Measurements from ENCODE around the gene MPPE1. TPM values are rescaled to one million over a fixed set of nuclear protein-coding genes. Genes with fewer than 3 reads are reported as not detected.
"Not testable (repeated sequence)": the region's sequence is repeated elsewhere in the genome, so short reads cannot be mapped to it uniquely, and the experiment has no call there.

Gene MPPE1
- polyA plus RNA-seq, 1 experiment, result 21.9 TPM

DNA sequence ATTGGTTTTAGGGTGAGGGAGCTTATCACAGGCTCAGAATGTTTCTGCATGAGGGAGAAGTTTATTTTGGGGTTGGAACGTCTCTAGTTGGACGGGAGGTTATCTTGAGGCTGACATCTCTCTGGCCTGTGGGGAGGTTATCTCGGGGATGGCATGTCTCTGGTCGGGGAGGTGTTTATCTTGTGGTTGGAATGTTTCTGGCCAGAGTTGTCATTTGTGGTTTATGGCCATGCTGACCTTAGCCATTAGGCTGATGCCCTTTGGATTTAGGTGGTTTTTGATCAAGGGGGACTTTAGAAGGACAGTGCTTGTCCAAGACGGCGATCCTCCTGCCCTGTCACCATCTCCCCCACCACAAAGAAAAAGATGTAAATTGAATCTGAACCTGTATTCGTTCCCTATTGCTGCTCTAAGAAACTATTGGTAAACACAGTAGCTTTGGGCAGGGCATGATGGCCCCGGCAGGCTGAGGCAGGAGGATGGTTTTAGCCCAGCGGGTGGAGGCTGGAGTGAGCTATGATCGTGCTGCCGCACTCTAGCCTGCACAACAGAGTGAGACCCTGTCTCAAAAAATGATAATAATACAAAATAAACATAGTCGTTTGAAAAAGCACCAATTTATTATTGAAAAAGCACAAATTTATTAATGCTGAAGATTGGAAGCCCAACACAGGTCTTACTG lies 17.8 kb upstream of the MPPE1 start:
- Histone ChIP-seq H3K4me3 (ENCODE audit: low read depth, low read length) (no peak overlapping the region), H3K27ac (ENCODE audit: low read depth, low read length) (no peak overlapping the region), H3K9me3 (ENCODE audit: control insufficient read depth, insufficient read depth, low read length) (no peaks in the 10 kb centered on the region), H3K27me3 (ENCODE audit: control insufficient read depth, insufficient read depth, low read length) (peaks cover 8% of the 10 kb centered on the region)
- TF ChIP-seq, protein P1, sequence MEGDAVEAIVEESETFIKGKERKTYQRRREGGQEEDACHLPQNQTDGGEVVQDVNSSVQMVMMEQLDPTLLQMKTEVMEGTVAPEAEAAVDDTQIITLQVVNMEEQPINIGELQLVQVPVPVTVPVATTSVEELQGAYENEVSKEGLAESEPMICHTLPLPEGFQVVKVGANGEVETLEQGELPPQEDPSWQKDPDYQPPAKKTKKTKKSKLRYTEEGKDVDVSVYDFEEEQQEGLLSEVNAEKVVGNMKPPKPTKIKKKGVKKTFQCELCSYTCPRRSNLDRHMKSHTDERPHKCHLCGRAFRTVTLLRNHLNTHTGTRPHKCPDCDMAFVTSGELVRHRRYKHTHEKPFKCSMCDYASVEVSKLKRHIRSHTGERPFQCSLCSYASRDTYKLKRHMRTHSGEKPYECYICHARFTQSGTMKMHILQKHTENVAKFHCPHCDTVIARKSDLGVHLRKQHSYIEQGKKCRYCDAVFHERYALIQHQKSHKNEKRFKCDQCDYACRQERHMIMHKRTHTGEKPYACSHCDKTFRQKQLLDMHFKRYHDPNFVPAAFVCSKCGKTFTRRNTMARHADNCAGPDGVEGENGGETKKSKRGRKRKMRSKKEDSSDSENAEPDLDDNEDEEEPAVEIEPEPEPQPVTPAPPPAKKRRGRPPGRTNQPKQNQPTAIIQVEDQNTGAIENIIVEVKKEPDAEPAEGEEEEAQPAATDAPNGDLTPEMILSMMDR (IDR thresholded peaks at IDR 0.05; ENCODE audit: low read depth, low read length), result no peak
- ChIA-PET POLR2A (no interaction called here), CTCF (interaction anchor here (3.6 to 3.7 kb wide), 2 partner anchors 12 to 69 kb away, joined by 12 to 35 read pairs; no protein-coding TSS in a partner anchor)
- no peak for DNase-seq (ENCODE audit: low read depth, low spot score)

DNA sequence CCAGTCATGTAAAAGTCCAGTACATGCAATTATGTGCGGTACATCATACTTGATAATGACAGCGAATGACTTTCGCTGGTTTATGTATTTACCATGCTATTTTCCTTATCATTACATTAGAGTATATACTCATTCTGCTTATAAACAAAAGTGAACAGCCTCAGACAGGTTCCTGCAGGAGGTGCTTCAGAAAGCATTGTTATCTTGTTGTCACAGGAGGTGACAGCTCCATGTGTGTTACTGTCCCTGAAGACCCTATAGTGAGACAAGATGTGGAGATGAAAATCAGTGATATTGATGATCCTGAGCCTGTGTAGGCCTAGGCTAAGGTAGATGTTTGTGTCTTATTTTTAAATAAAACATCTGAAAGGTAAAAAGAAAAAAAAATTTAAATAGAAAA lies 15.3 kb upstream of the MPPE1 start:
- H3K27ac ChIP-seq (ENCODE audit: low read depth, low read length), result no peak overlapping the region
- CTCF ChIA-PET, result interaction anchor here (1.0 to 2.8 kb wide), 4 partner anchors 14 to 79 kb away, joined by 3 to 23 read pairs (median 7); no protein-coding TSS in a partner anchor
- no peak overlapping the region for H3K4me3 ChIP-seq (ENCODE audit: low read depth, low read length)
- POLR2A ChIA-PET, result interaction anchor here (1.5 kb wide), 1 partner anchor 15 kb away, joined by 3 read pairs; no protein-coding TSS in a partner anchor
- H3K27me3 ChIP-seq (ENCODE audit: control insufficient read depth, insufficient read depth, low read length), result peaks cover 8% of the 10 kb centered on the region
- no peaks in the 10 kb centered on the region for H3K9me3 ChIP-seq (ENCODE audit: control insufficient read depth, insufficient read depth, low read length)
- TF ChIP-seq, protein P1 (IDR thresholded peaks at IDR 0.05; ENCODE audit: low read depth, low read length), result no peak
- no peak for DNase-seq (ENCODE audit: low read depth, low spot score)

DNA sequence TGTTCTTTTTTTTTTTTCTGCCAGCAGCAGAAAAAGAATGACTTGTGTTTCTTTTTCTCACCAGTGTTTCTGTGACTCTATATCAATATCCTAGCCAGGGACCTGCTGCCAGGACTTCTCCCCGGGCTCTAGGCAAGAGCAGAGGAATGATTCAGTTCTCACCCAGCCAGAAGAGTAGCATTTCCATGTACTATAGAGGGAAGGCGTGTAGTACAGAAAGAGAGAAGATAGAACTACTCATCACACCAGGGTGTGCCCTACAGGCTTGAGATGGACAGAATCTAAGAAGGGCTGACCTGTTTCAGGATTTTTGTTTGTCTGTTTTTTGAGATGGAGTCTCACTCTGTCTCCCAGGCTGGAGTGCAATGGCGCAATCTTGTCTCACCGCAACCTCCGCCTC lies 11.4 kb upstream of the MPPE1 start:
- CTCF ChIA-PET; H3K9me3 ChIP-seq (ENCODE audit: control insufficient read depth, insufficient read depth, low read length); H3K27ac ChIP-seq (ENCODE audit: low read depth, low read length); DNase-seq (ENCODE audit: low read depth, low spot score); POLR2A ChIA-PET; H3K4me3 ChIP-seq (ENCODE audit: low read depth, low read length); H3K27me3 ChIP-seq (ENCODE audit: control insufficient read depth, insufficient read depth, low read length): not testable (repeated sequence)

DNA sequence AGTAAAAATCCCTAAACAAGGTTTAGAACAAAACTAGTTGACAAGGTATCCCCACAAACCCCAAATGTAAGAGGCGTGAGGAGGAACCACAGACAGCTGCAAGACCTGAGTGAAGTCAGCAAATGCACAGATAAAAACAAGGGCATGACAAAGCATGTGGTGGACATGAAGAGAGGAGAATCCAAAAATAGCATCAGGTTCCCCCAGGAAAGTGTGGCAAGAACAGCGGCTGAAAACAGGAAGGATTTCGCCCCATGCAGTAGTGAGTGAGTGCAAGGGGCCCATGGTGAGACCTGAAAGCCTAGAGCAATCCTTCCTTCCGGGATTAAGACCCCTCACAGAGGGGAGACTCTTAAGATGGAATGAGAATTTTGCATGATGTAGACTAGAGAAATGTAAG lies 8.8 kb upstream of the MPPE1 start:
- H3K4me3 ChIP-seq (ENCODE audit: low read depth, low read length); POLR2A ChIA-PET; H3K27ac ChIP-seq (ENCODE audit: low read depth, low read length); H3K27me3 ChIP-seq (ENCODE audit: control insufficient read depth, insufficient read depth, low read length); H3K9me3 ChIP-seq (ENCODE audit: control insufficient read depth, insufficient read depth, low read length); DNase-seq (ENCODE audit: low read depth, low spot score); CTCF ChIA-PET: not testable (repeated sequence)

DNA sequence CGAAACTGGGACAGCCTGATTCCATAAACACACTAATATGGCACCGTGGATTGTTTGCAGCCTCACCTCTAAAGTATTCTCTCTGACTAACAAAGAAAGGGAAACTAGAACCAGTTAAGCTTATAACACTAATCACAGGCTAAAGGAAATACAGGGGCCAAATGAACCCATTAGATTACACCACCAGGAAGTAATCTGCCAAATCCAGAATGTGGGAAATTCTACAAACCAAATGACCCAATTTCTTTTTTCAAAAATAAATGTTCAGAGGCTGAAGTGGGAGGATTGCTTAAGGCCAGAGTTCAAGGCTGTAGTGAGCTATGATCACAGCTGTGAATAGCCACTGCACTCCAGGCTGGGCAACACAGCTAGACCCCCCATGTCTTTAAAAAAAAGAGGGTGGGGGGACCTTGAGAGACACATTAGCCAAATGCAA lies 1.5 kb upstream of the MPPE1 start:
- Histone ChIP-seq H3K27ac (ENCODE audit: low read depth, low read length) (peak overlapping the region; percentile 21), H3K27me3 (ENCODE audit: control insufficient read depth, insufficient read depth, low read length) (no peaks in the 10 kb centered on the region), H3K4me3 (ENCODE audit: low read depth, low read length) (no peak overlapping the region), H3K9me3 (ENCODE audit: control insufficient read depth, insufficient read depth, low read length) (no peaks in the 10 kb centered on the region; the same call in 1 of the 2 replicates)
- TF ChIP-seq, protein P1 (IDR thresholded peaks at IDR 0.05; ENCODE audit: low read depth, low read length), result no peak
- CTCF ChIA-PET, result interaction anchor here (0.6 to 1.9 kb wide), 4 partner anchors 28 to 177 kb away, joined by 3 to 7 read pairs (median 6); no protein-coding TSS in a partner anchor
- POLR2A ChIA-PET, result interaction anchor here (0.6 to 1.2 kb wide), 2 partner anchors 15 to 45 kb away, joined by 3 to 9 read pairs; no protein-coding TSS in a partner anchor
- DNase-seq (ENCODE audit: low read depth, low spot score), result no peak

DNA sequence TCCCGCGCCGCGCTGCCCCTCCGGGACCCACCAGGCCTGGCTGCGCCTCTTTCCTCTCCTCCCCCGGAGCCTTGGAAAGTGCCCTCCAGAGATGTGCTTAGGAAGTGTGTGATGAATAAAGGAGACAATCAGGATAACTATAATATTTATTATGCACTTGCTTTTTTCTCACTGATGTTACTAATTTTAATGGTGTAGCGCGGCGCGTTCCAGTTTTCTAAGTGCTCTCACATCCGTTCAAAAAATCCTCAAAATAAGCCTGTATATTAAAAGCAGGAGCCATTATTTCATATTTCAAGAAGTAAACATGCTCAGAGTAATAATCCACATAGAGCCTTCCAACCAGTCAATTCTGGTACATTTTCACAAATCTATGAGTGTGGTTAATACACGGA lies 941 bp upstream of the MPPE1 start:
- no peaks in the 10 kb centered on the region; the same call in 1 of the 2 replicates for H3K9me3 ChIP-seq (ENCODE audit: control insufficient read depth, insufficient read depth, low read length)
- TF ChIP-seq, protein P1 (IDR thresholded peaks at IDR 0.05; ENCODE audit: low read depth, low read length), result no peak
- peak overlapping the region; percentile 79 for H3K4me3 ChIP-seq (ENCODE audit: low read depth, low read length)
- ChIA-PET CTCF (interaction anchor here (1.0 to 1.9 kb wide), 2 partner anchors 29 to 87 kb away, joined by 3 to 7 read pairs; no protein-coding TSS in a partner anchor), POLR2A (interaction anchor here (1.2 kb wide), 1 partner anchor 15 kb away, joined by 3 read pairs; no protein-coding TSS in a partner anchor)
- no peak for DNase-seq (ENCODE audit: low read depth, low spot score)
- H3K27ac ChIP-seq (ENCODE audit: low read depth, low read length), result peak overlapping the region; percentile 57
- H3K27me3 ChIP-seq (ENCODE audit: control insufficient read depth, insufficient read depth, low read length), result no peaks in the 10 kb centered on the region
